OCI-LY3 (cell line): Measurements from ENCODE around the gene TEFM.
A peak's percentile ranks its signal among the peaks of the same experiment; 100 is the strongest.

ENCODE experiments used
- H2AFZ ChIP-seq: fragments of 200-600, 300-600 bp; shearing (Covaris generic); 2 replicates; pipeline ENCODE4 v1.6.0; 2014; ENCODE audit warnings: antibody characterized with exemption, low read depth, low read length
- H3K27ac ChIP-seq: fragments of 200-600, 300-600 bp; sonication (generic); 2 replicates; pipeline ENCODE4 v1.5.1; 2014; ENCODE audit warnings: mild to moderate bottlenecking, low read length, moderate library complexity, mixed read lengths
- H3K27me3 ChIP-seq: fragments of 200-600, 300-600 bp; sonication (generic); 2 replicates; pipeline ENCODE4 v1.6.1; 2014; ENCODE audit warnings: low read depth, low read length, mixed read lengths
- H3K36me3 ChIP-seq: fragments of 200-600, 300-600 bp; sonication (generic); replicated peaks from 2 replicates; pipeline ENCODE3; 2014; ENCODE audit warnings: low read depth, low read length, mixed read lengths
- H3K4me1 ChIP-seq: fragments of 300-600, 200-600 bp; sonication (generic); 2 replicates; pipeline ENCODE4 v1.6.1; 2014; ENCODE audit warnings: low read length, mixed read lengths
- H3K4me2 ChIP-seq: fragments of 200-600, 300-600 bp; sonication (generic); 2 replicates; pipeline ENCODE4 v1.6.1; 2014; ENCODE audit warnings: low read length, mixed read lengths
- H3K4me3 ChIP-seq: fragments of 300-600, 200-600 bp; sonication (generic); 2 replicates; pipeline ENCODE4 v1.5.1; 2014; ENCODE audit warnings: antibody characterized with exemption, mild to moderate bottlenecking, low read length, moderate library complexity
- H3K79me2 ChIP-seq: fragments of 300-600, 200-600 bp; shearing (Covaris generic); 2 replicates; pipeline ENCODE4 v1.6.1; 2014; ENCODE audit warnings: mild to moderate bottlenecking, low read length, mixed read lengths
- H3K9ac ChIP-seq: fragments of 300-600, 200-600 bp; shearing (Covaris generic); 2 replicates; pipeline ENCODE4 v1.6.0; 2014; ENCODE audit warnings: mild to moderate bottlenecking, low read length, moderate library complexity
- H3K9me3 ChIP-seq: fragments of 200-600, 300-600 bp; shearing (Covaris generic); 2 replicates; pipeline ENCODE4 v1.6.1; 2014; ENCODE audit warnings: low read length, mixed read lengths; ENCODE audit not compliant: insufficient read depth
- H4K20me1 ChIP-seq: fragments of 200-600, 300-600 bp; sonication (generic); 2 replicates; pipeline ENCODE4 v1.6.1; 2016; ENCODE audit warnings: low read length, mixed read lengths; ENCODE audit not compliant: insufficient read depth
- CTCF ChIP-seq: fragments of 200-600, 300-600 bp; sonication (generic); IDR thresholded peaks from 2 replicates; pipeline ENCODE4 v1.5.1; 2014; ENCODE audit warnings: antibody characterized with exemption, low read length, low read depth
- EZH2phosphoT487 ChIP-seq: fragments of 200-600 bp; shearing (Covaris generic); IDR thresholded peaks from 2 replicates; pipeline ENCODE4 v1.6.1; 2018; ENCODE audit warnings: antibody characterized with exemption, mixed run types, low read depth

The TEFM gene

GRCh38 chr17:30929081-30929633 lies 23.1 kb upstream of the TEFM start:
- Histone ChIP-seq H3K4me3 (no peak overlapping the region), H3K79me2 (no peaks in the 10 kb centered on the region), H3K36me3 (no peaks in the 10 kb centered on the region), H3K27me3 (no peaks in the 10 kb centered on the region), H3K4me2 (no peak overlapping the region), H3K9me3 (no peaks in the 10 kb centered on the region), H2AFZ (no peak overlapping the region), H3K27ac (no peak overlapping the region), H3K9ac (no peak overlapping the region), H4K20me1 (no peaks in the 10 kb centered on the region), H3K4me1 (peaks cover 10% of the 10 kb centered on the region)
- TF ChIP-seq EZH2phosphoT487 (no peak), CTCF (no peak)

- Histone ChIP-seq H3K27me3 (no peaks in the 10 kb centered on the region), H3K9me3 (no peaks in the 10 kb centered on the region), H3K36me3 (no peaks in the 10 kb centered on the region), H2AFZ (no peak overlapping the region), H3K27ac (no peak overlapping the region), H3K9ac (no peak overlapping the region), H4K20me1 (no peaks in the 10 kb centered on the region), H3K4me2 (no peak overlapping the region), H3K4me3 (no peak overlapping the region), H3K79me2 (no peaks in the 10 kb centered on the region), H3K4me1 (peaks cover 10% of the 10 kb centered on the region)
- TF ChIP-seq CTCF (no peak), EZH2phosphoT487 (no peak)
Observed at GRCh38 chr17:30928584-30928983, 22.5 kb upstream of the TEFM start.

GRCh38 chr17:30927756-30928155 lies 21.7 kb upstream of the TEFM start:
- H3K4me3 ChIP-seq = no peak overlapping the region
- no peak overlapping the region for H2AFZ ChIP-seq
- no peaks in the 10 kb centered on the region for H3K36me3 ChIP-seq
- peaks cover 3% of the 10 kb centered on the region; the same call in 1 of the 2 replicates for H3K27me3 ChIP-seq
- no peak overlapping the region for H3K4me2 ChIP-seq
- H3K9me3 ChIP-seq = no peaks in the 10 kb centered on the region
- TF ChIP-seq EZH2phosphoT487 (no peak), CTCF (no peak)
- peaks cover 10% of the 10 kb centered on the region for H3K4me1 ChIP-seq
- no peaks in the 10 kb centered on the region for H4K20me1 ChIP-seq
- H3K79me2 ChIP-seq = no peaks in the 10 kb centered on the region
- H3K27ac ChIP-seq = no peak overlapping the region
- no peak overlapping the region for H3K9ac ChIP-seq

GRCh38 chr17:30926516-30926915 lies 20.5 kb upstream of the TEFM start:
- H3K4me2 ChIP-seq = 0 out of 2 replicates have a peak overlapping the region, but pooled peaks have one; percentile 11

More at GRCh38 chr17:30926516-30926915, 20.5 kb upstream of the TEFM start:
- Histone ChIP-seq H3K36me3 (no peaks in the 10 kb centered on the region), H3K9me3 (no peaks in the 10 kb centered on the region), H3K79me2 (no peaks in the 10 kb centered on the region), H3K27me3 (peaks cover 10% of the 10 kb centered on the region; the same call in 1 of the 2 replicates), H4K20me1 (no peaks in the 10 kb centered on the region), H2AFZ (no peak overlapping the region), H3K4me1 (peaks cover 15% of the 10 kb centered on the region), H3K4me3 (no peak overlapping the region), H3K27ac (no peak overlapping the region), H3K9ac (no peak overlapping the region)
- no peak for TF ChIP-seq CTCF
- TF ChIP-seq EZH2phosphoT487 = no peak
